GM21786 (cell line): Measurements from ENCODE around the gene NPDC1.

ENCODE experiments used
- ATAC-seq: cut with Tn5 transposase; IDR thresholded peaks from one replicate; pipeline ENCODE4 v1.9.1; 2021; ENCODE audit not compliant: unreplicated experiment

The NPDC1 gene

GRCh38 chr9:137057545-137057944, 11.6 kb upstream of the NPDC1 start:
- ATAC-seq = no peak

GRCh38 chr9:137056739-137057415, 10.9 kb upstream of the NPDC1 start:
- no peak for ATAC-seq

- no peak for ATAC-seq
Measured at GRCh38 chr9:137055385-137056364, 9.7 kb upstream of the NPDC1 start.

- ATAC-seq = no peak
Measured at GRCh38 chr9:137054932-137055384, 9.0 kb upstream of the NPDC1 start.

GRCh38 chr9:137053944-137054931, 8.3 kb upstream of the NPDC1 start, which contains the start of gene ENTPD2:
TSS of gene ENTPD2 (minus strand) at chr9:137054061. CDS start at chr9:137053997, 64 bp downstream.
- no peak for ATAC-seq

- no peak for ATAC-seq
Measured at GRCh38 chr9:137052998-137053943, 7.3 kb upstream of the NPDC1 start.

GRCh38 chr9:137052293-137052692, 6.3 kb upstream of the NPDC1 start:
- no peak for ATAC-seq

- no peak for ATAC-seq
Measured at GRCh38 chr9:137051145-137051724, 5.3 kb upstream of the NPDC1 start.

- ATAC-seq = no peak
Measured at GRCh38 chr9:137050570-137050969, 4.6 kb upstream of the NPDC1 start.

- no peak for ATAC-seq
Measured at GRCh38 chr9:137049544-137050449, 3.8 kb upstream of the NPDC1 start.

- ATAC-seq = no peak
Measured at GRCh38 chr9:137048655-137049543, 2.9 kb upstream of the NPDC1 start.

GRCh38 chr9:137045294-137046087, 486 bp downstream of the NPDC1 start:
- ATAC-seq = no peak

- ATAC-seq = no peak
Measured at GRCh38 chr9:137044502-137045177, 1.3 kb downstream of the NPDC1 start.

GRCh38 chr9:137044037-137044436, 1.9 kb downstream of the NPDC1 start:
- no peak for ATAC-seq

GRCh38 chr9:137042751-137043727, 2.9 kb downstream of the NPDC1 start:
- ATAC-seq = no peak
